HEK293 (cell line): Measurements from ENCODE around the gene PRUNE2.
A peak's percentile ranks its signal among the peaks of the same experiment; 100 is the strongest.

Source experiments
- BCL11B ChIP-seq: fragments of 450-650 bp; formaldehyde crosslinking; IDR thresholded peaks from 2 replicates; pipeline ENCODE4 v1.5.1; 2016; ENCODE audit warnings: low read depth, missing biosample characterization, missing genetic modification characterization
- ELK4 ChIP-seq: IDR thresholded peaks from 2 replicates; pipeline ENCODE4 v1.6.1; 2011; ENCODE audit warnings: mild to moderate bottlenecking, low read depth, low read length, borderline replicate concordance
- GFI1B ChIP-seq: fragments of 450-650 bp; formaldehyde crosslinking; IDR thresholded peaks from 2 replicates; pipeline ENCODE4 v1.5.1; 2016; ENCODE audit warnings: missing biosample characterization, missing genetic modification characterization
- HOXA7 ChIP-seq: sonication (generic); formaldehyde crosslinking; IDR thresholded peaks from 2 replicates; pipeline ENCODE4 v1.8.1; 2022; ENCODE audit warnings: missing genetic modification reagents, borderline replicate concordance
- HOXC10 ChIP-seq: sonication (generic); formaldehyde crosslinking; IDR thresholded peaks from 2 replicates; pipeline ENCODE4 v1.8.1; 2023; ENCODE audit warnings: mild to moderate bottlenecking, missing genetic modification reagents
- HOXD13 ChIP-seq: sonication (generic); formaldehyde crosslinking; IDR thresholded peaks from 2 replicates; pipeline ENCODE4 v1.8.0; 2022; ENCODE audit warnings: missing genetic modification reagents, borderline replicate concordance
- KLF8 ChIP-seq: fragments of 450-650 bp; formaldehyde crosslinking; IDR thresholded peaks from 2 replicates; pipeline ENCODE4 v1.5.1; 2016; ENCODE audit warnings: missing biosample characterization, missing genetic modification characterization
- REPIN1 ChIP-seq: fragments of 450-650 bp; formaldehyde crosslinking; IDR thresholded peaks from 2 replicates; pipeline ENCODE4 v1.5.1; 2017; ENCODE audit warnings: missing biosample characterization, missing genetic modification characterization, low read depth
- SCRT2 ChIP-seq: fragments of 450-650 bp; formaldehyde crosslinking; IDR thresholded peaks from 2 replicates; pipeline ENCODE4 v1.5.1; 2016; ENCODE audit warnings: missing biosample characterization, missing genetic modification characterization
- SETDB1 ChIP-seq: IDR thresholded peaks from one replicate; pipeline ENCODE4 v1.6.1; 2017; ENCODE audit warnings: mild to moderate bottlenecking, low read length, moderate library complexity, mixed read lengths; ENCODE audit not compliant: insufficient read length
- ZBTB17 ChIP-seq: fragments of 450-650 bp; formaldehyde crosslinking; IDR thresholded peaks from 2 replicates; pipeline ENCODE4 v1.5.1; 2016; ENCODE audit warnings: missing biosample characterization, missing genetic modification characterization
- ZBTB6 ChIP-seq: fragments of 450-650 bp; formaldehyde crosslinking; IDR thresholded peaks from 2 replicates; pipeline ENCODE4 v1.5.1; 2017; ENCODE audit warnings: missing biosample characterization, missing genetic modification characterization
- ZFHX2 ChIP-seq: fragments of 450-650 bp; formaldehyde crosslinking; conservative IDR thresholded peaks from 2 replicates; pipeline ENCODE4 v1.5.1; 2016; ENCODE audit warnings: missing biosample characterization, missing genetic modification characterization
- ZFP3 ChIP-seq: fragments of 450-650 bp; formaldehyde crosslinking; IDR thresholded peaks from 2 replicates; pipeline ENCODE4 v1.5.1; 2016; ENCODE audit warnings: low read depth, missing biosample characterization, missing genetic modification characterization
- ZNF169 ChIP-seq: fragments of 450-650 bp; formaldehyde crosslinking; IDR thresholded peaks from 2 replicates; pipeline ENCODE4 v1.5.1; 2016; ENCODE audit warnings: missing biosample characterization, missing genetic modification characterization
- ZNF18 ChIP-seq: fragments of 450-650 bp; formaldehyde crosslinking; IDR thresholded peaks from 2 replicates; pipeline ENCODE4 v1.5.1; 2016; ENCODE audit warnings: missing biosample characterization, missing genetic modification characterization
- ZNF214 ChIP-seq: fragments of 450-650 bp; formaldehyde crosslinking; IDR thresholded peaks from 2 replicates; pipeline ENCODE4 v1.5.1; 2017; ENCODE audit warnings: missing biosample characterization, mild to moderate bottlenecking, missing genetic modification characterization, borderline replicate concordance
- ZNF266 ChIP-seq: fragments of 450-650 bp; formaldehyde crosslinking; IDR thresholded peaks from 2 replicates; pipeline ENCODE4 v1.5.1; 2016; ENCODE audit warnings: missing biosample characterization, missing genetic modification characterization, low read depth
- ZNF274 ChIP-seq, 2 experiments: fragments of 200-500 bp in 1 of 2; fragments of 450-650 bp in 1 of 2; sonication (Bioruptor generic) in 1 of 2; formaldehyde crosslinking in 1 of 2; IDR thresholded peaks; 2 replicates each; pipeline versions ENCODE4 v1.5.1 to v1.6.1; 2014 to 2016; ENCODE audit warnings: borderline replicate concordance in 1 of 2, inconsistent platforms in 1 of 2, low read length in 1 of 2, missing biosample characterization in 1 of 2, missing genetic modification characterization in 1 of 2
- ZNF280C ChIP-seq: fragments of 450-650 bp; formaldehyde crosslinking; IDR thresholded peaks from 2 replicates; pipeline ENCODE4 v1.5.1; 2016; ENCODE audit warnings: missing biosample characterization, missing genetic modification characterization
- ZNF311 ChIP-seq: fragments of 450-650 bp; formaldehyde crosslinking; IDR thresholded peaks from 2 replicates; pipeline ENCODE4 v1.5.1; 2017; ENCODE audit warnings: missing biosample characterization, missing genetic modification characterization, borderline replicate concordance
- ZNF473 ChIP-seq: fragments of 450-650 bp; formaldehyde crosslinking; IDR thresholded peaks from 2 replicates; pipeline ENCODE4 v1.5.1; 2017; ENCODE audit warnings: missing biosample characterization, missing genetic modification characterization
- ZNF488 ChIP-seq: fragments of 450-650 bp; formaldehyde crosslinking; IDR thresholded peaks from 2 replicates; pipeline ENCODE4 v1.5.1; 2016; ENCODE audit warnings: missing biosample characterization, missing genetic modification characterization
- ZNF530 ChIP-seq: fragments of 450-650 bp; formaldehyde crosslinking; IDR thresholded peaks from 2 replicates; pipeline ENCODE4 v1.5.1; 2016; ENCODE audit warnings: low read depth, missing biosample characterization, missing genetic modification characterization
- ZNF548 ChIP-seq: fragments of 450-650 bp; formaldehyde crosslinking; IDR thresholded peaks from 2 replicates; pipeline ENCODE4 v1.5.1; 2016; ENCODE audit warnings: missing biosample characterization, missing genetic modification characterization
- ZNF645 ChIP-seq: fragments of 450-650 bp; formaldehyde crosslinking; IDR thresholded peaks from 2 replicates; pipeline ENCODE4; 2016; ENCODE audit warnings: missing biosample characterization, missing genetic modification characterization
- ZNF664 ChIP-seq: fragments of 450-650 bp; formaldehyde crosslinking; IDR thresholded peaks from 2 replicates; pipeline ENCODE4 v1.5.1; 2016; ENCODE audit warnings: missing biosample characterization, missing genetic modification characterization
- ZNF670 ChIP-seq: fragments of 450-650 bp; formaldehyde crosslinking; IDR thresholded peaks from 2 replicates; pipeline ENCODE4 v1.5.1; 2016; ENCODE audit warnings: missing biosample characterization, missing genetic modification characterization, low read depth
- ZNF692 ChIP-seq: fragments of 450-650 bp; formaldehyde crosslinking; IDR thresholded peaks from 2 replicates; pipeline ENCODE4 v1.5.1; 2016; ENCODE audit warnings: missing biosample characterization, missing genetic modification characterization
- ZSCAN23 ChIP-seq: fragments of 450-650 bp; formaldehyde crosslinking; IDR thresholded peaks from 2 replicates; pipeline ENCODE4 v1.5.1; 2016; ENCODE audit warnings: missing biosample characterization, missing genetic modification characterization

Gene PRUNE2

GRCh38 chr9:76905791-76906646 lies at the start of gene PRUNE2 (continued):
- no peak for TF ChIP-seq ZNF274 (IDR thresholded peaks at IDR 0.05; ENCODE audit: low read length)
- no peak for TF ChIP-seq ZNF274 (tag by site-specific recombination; IDR thresholded peaks at IDR 0.05; ENCODE audit: borderline replicate concordance)
- peak; percentile 95 for TF ChIP-seq ZFHX2 (tag by site-specific recombination)
- TF ChIP-seq HOXA7 (CRISPR knock-in tag), result no peak
- no peak for TF ChIP-seq HOXC10 (CRISPR knock-in tag)
- TF ChIP-seq SETDB1, result no peak
- TF ChIP-seq ZFP3, result no peak
- no peak for TF ChIP-seq ZNF548 (tag by site-specific recombination)
- TF ChIP-seq HOXD13 (CRISPR knock-in tag), result 0 out of 2 replicates have a peak, but pooled peaks have one; percentile 42
- no peak for TF ChIP-seq ZNF473 (tag by site-specific recombination)
- TF ChIP-seq SCRT2 (tag by site-specific recombination), result no peak
- TF ChIP-seq GFI1B (tag by site-specific recombination), result no peak
- no peak for TF ChIP-seq ZNF18
- TF ChIP-seq ZNF280C (tag by site-specific recombination), result no peak
- peak; percentile 37; the same call in 1 of the 2 replicates for TF ChIP-seq ZNF692 (tag by site-specific recombination)
- no peak for TF ChIP-seq ZNF214 (tag by site-specific recombination)
- no peak for TF ChIP-seq ZNF266 (tag by site-specific recombination)
- no peak for TF ChIP-seq ELK4
- TF ChIP-seq ZNF664 (tag by site-specific recombination), result no peak
- TF ChIP-seq ZNF488 (tag by site-specific recombination), result peak; percentile 80
- no peak for TF ChIP-seq ZNF645 (tag by site-specific recombination)
- TF ChIP-seq ZNF530 (tag by site-specific recombination), result no peak
- TF ChIP-seq REPIN1 (tag by site-specific recombination), result no peak
- TF ChIP-seq ZNF670 (tag by site-specific recombination), result no peak
- no peak for TF ChIP-seq ZNF169 (tag by site-specific recombination)
- no peak for TF ChIP-seq ZBTB6 (tag by site-specific recombination)
- no peak for TF ChIP-seq ZSCAN23 (tag by site-specific recombination)
- TF ChIP-seq ZBTB17, result peak; percentile 72; the same call in 1 of the 2 replicates
- TF ChIP-seq ZNF311 (tag by site-specific recombination), result no peak
- TF ChIP-seq KLF8 (tag by site-specific recombination), result peak; percentile 59; the same call in 1 of the 2 replicates
- TF ChIP-seq BCL11B, result no peak
